Measurements from ENCODE around the gene PRPSAP1.

PRPSAP1 gene

DNA sequence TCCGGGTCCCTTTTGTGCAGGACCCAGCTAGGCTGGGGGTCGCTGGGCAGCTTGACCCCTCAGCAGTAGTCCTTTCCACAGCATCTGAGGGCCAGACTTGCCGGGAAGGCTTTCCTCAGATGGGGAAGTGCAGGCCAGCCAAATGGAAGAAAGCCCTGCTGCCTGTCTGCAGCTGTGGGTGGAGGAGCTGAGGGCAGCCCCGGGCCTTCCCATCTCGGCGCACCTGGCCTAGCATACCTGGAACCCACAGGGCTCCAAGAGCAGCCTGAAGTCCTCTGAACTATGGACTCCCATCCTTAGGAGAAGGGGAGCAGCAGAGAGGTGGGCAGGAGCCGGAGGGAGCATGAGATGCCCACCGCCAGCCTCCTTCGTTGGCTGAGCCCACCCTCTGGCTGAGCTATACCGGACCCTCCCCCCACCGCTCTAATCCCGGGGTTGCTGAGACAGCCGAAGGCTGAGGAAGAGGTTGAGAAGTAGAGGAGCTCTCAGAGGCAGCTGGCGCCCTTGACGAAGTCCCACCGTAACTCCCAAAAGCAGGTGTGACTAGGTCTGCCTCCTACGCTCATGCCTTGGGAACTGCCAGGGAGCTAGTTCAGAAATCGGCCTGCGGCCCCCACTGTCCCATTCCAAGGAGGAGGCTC, 75.3 kb downstream of the PRPSAP1 start:
- Histone ChIP-seq H3K4me1 (ENCODE audit: insufficient read depth, low read length) (no peaks in the 10 kb centered on the region), H3K27ac (ENCODE audit: low read length) (no peak overlapping the region), H3K9ac (ENCODE audit: low read depth, low read length) (no peak overlapping the region), H3K9me3 (ENCODE audit: insufficient read depth, low read depth, low read length) (no peaks in the 10 kb centered on the region), H3K27me3 (ENCODE audit: insufficient read depth, low read length) (no peaks in the 10 kb centered on the region), H3K4me3 (ENCODE audit: low read length) (no peak overlapping the region), H3K36me3 (ENCODE audit: insufficient read depth, low read depth, low read length) (no peaks in the 10 kb centered on the region)

DNA sequence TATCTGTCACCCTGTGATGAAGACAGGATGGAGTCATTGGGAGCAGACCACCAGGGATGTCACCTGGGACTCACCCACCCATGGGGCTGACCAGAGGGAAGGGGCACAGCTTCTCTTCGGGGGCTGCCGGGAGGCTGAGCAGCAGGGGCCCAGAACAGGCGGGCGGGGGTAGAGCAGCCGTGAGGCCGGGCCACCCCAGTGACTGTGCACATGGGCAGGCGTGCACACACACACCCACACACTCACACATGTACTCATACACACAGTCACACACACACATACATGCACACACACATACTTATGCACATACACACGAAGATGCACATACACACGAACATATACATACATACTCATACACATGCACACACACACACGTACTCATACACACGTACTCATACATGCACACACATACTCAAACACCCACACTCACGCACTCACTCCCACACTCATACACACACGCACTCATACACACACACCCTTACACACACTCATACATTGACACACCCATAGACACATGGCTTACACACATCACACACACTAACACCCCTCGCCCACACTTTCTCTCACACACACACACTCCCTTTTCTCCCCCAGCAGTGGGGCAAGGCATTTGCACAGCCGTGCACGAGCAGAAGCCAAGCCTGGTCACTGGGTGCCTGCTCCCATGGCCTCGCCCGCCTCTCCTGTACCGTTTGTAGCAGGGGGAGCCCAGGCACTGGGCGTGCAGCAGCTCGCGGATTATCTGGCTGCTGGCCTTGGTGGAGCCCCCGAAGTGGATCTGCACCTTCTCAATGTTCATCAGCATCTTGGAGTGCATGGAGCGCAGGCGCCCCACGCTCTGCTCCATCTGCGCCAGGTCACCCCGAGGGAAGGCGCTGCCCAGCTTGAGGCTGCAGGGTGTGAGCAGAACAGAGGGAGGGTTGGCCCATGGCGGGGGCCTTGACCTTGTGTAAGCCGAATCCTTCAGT, 76.1 kb downstream of the PRPSAP1 start:
- Histone ChIP-seq H3K36me3 (ENCODE audit: insufficient read depth, low read depth, low read length) (no peaks in the 10 kb centered on the region), H3K9ac (ENCODE audit: low read depth, low read length) (no peak overlapping the region), H3K9me3 (ENCODE audit: insufficient read depth, low read depth, low read length) (no peaks in the 10 kb centered on the region), H3K4me3 (ENCODE audit: low read length) (no peak overlapping the region), H3K27ac (ENCODE audit: low read length) (no peak overlapping the region), H3K4me1 (ENCODE audit: insufficient read depth, low read length) (no peaks in the 10 kb centered on the region), H3K27me3 (ENCODE audit: insufficient read depth, low read length) (no peaks in the 10 kb centered on the region)

DNA sequence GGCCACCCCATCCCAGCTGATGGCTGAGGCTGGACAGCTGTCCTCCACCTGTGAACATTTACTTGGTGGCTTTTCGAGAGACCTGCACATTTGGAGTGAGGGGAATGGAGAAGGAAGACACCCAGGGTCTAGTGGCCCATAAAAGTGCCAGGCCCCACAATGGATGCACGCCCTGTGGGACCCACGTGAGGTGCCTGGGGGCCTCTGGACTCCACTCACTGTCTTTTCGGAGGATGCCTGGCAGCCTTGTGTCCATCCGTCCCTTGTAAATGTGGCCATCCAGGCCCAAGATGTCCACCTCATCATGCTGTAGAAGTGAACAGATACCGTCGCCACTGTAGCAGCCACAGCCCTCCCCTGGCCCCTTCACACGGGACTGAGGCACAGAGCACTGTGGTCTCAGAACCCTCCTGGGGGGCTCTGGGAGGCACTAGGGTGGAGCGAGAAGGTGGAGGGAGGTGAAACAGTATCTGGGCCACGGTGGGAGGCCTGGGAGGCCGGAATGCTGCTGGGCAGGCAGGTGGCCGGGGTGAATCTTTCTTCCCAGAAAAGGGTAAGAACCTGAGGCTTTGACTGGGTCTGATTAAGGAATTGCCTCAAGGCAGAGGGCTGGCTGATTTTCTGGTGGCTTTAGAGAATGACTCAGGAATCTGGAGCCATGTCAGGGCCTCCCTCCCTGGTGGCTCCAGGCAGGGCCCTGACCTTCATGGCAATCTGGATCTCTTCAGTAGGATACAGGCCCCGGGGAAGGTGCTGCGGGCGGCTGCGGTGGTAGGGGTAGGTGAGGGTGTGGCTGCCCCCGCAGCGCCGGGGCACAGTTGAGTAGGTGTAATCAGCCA, 77.0 kb downstream of the PRPSAP1 start:
- Histone ChIP-seq H3K4me1 (ENCODE audit: insufficient read depth, low read length) (peaks cover 2% of the 10 kb centered on the region; the same call in 1 of the 2 replicates), H3K9ac (ENCODE audit: low read depth, low read length) (no peak overlapping the region), H3K36me3 (ENCODE audit: insufficient read depth, low read depth, low read length) (no peaks in the 10 kb centered on the region), H3K4me3 (ENCODE audit: low read length) (no peak overlapping the region), H3K27me3 (ENCODE audit: insufficient read depth, low read length) (no peaks in the 10 kb centered on the region), H3K27ac (ENCODE audit: low read length) (no peak overlapping the region), H3K9me3 (ENCODE audit: insufficient read depth, low read depth, low read length) (no peaks in the 10 kb centered on the region)

DNA sequence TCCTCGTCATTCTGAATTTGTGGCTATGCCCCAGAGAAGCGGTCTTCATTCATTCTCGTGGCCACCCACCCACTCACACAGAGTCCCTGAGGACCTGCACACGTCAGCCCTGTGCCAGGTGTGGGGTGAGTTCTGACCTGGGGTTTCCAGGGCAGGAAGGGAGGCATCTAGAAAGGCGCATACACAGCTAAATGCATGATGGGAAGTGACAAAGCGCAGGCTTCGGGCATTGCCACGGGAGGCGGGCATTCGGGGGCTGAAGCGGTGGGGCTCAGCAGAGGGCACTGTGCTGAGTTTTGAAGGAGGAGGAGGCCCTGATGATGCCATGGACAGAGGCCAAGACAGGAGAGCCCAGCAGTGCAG, 77.7 kb downstream of the PRPSAP1 start:
- Histone ChIP-seq H3K9ac (ENCODE audit: low read depth, low read length) (no peak overlapping the region), H3K9me3 (ENCODE audit: insufficient read depth, low read depth, low read length) (no peaks in the 10 kb centered on the region), H3K27me3 (ENCODE audit: insufficient read depth, low read length) (no peaks in the 10 kb centered on the region), H3K36me3 (ENCODE audit: insufficient read depth, low read depth, low read length) (no peaks in the 10 kb centered on the region), H3K27ac (ENCODE audit: low read length) (no peak overlapping the region), H3K4me1 (ENCODE audit: insufficient read depth, low read length) (peaks cover 8% of the 10 kb centered on the region; the same call in 1 of the 2 replicates), H3K4me3 (ENCODE audit: low read length) (no peak overlapping the region)

DNA sequence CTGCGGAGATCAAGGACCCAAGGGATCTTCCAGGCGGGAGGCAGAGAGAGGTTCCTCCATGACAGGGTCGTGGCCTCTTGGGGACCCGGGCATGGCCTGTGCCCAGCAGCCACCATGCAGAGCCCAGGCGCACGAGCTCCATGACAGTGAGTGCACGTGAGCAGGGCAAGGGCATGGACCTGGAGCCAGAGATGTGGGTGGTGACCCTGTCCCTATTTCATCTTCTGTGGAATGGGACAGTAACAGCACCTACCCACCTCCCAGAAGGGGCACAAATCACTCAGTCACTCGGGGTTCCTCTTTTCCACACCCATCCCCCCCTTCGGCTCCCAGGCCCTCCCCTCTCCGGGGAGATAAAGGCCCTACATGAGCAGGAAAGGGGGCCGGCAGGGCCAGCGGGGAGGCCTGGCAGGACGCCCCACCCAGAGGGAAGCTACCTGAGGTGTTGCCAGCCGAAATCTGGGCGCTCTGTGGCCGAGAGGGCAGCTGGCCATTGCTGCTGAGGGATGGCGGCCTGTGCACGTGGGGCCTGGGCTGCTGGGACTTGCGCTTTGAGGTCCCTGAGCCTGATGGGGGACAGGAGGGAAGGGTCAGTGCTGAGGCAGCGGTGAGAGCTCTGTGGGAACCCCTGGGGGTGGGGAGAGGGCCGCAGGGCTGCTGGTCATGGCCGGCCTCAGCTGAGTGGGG, 78.2 kb downstream of the PRPSAP1 start:
- H3K9ac ChIP-seq (ENCODE audit: low read depth, low read length), result no peak overlapping the region
- H3K36me3 ChIP-seq (ENCODE audit: insufficient read depth, low read depth, low read length), result no peaks in the 10 kb centered on the region
- no peaks in the 10 kb centered on the region for H3K9me3 ChIP-seq (ENCODE audit: insufficient read depth, low read depth, low read length)
- H3K27me3 ChIP-seq (ENCODE audit: insufficient read depth, low read length), result no peaks in the 10 kb centered on the region
- no peak overlapping the region for H3K27ac ChIP-seq (ENCODE audit: low read length)
- no peak overlapping the region for H3K4me3 ChIP-seq (ENCODE audit: low read length)
- peaks cover 8% of the 10 kb centered on the region; the same call in 1 of the 2 replicates for H3K4me1 ChIP-seq (ENCODE audit: insufficient read depth, low read length)

DNA sequence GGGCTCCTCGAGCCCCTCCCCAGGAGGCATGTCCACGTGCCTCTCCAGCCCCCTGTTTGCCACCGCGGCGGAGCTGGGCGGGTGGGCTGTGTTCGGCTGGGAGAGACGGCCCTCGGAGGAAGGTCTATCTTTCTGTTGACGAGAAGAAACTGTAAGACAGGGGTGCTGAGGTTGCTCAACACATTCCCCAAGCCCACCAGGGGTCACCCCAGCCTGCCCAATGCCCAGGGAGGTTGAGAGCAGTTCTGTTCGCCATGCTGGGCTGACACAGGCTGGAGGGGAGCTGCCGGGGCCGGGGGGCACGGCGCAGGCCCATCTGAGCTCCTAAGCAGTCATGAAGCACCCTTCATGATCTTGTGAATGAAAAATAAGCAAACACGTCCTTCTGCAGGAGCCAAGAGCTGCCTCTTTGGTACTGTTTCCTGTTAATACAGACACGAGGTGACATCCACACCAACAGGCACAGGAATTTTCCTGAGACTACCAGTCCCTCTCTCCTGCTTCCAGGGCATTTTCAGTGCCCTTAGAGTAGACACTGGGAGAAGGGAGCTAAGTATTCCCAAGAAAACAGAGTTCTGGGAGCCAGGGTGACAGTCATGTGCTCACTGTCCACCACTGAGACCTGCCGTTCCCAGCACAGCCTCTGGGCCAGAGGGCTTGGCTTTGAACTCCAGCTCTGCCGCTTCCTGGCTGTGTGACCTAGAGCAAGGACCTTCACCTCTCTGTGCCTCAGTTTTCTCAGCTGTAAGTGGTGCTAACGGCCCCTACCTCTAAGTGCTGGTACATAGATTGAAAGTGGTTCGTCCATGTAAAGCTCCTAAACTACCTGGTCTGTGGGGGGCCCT, 79.4 kb downstream of the PRPSAP1 start:
- Histone ChIP-seq H3K9me3 (ENCODE audit: insufficient read depth, low read depth, low read length) (no peaks in the 10 kb centered on the region), H3K9ac (ENCODE audit: low read depth, low read length) (no peak overlapping the region), H3K27me3 (ENCODE audit: insufficient read depth, low read length) (no peaks in the 10 kb centered on the region), H3K4me1 (ENCODE audit: insufficient read depth, low read length) (peaks cover 8% of the 10 kb centered on the region; the same call in 1 of the 2 replicates), H3K27ac (ENCODE audit: low read length) (no peak overlapping the region), H3K36me3 (ENCODE audit: insufficient read depth, low read depth, low read length) (no peaks in the 10 kb centered on the region; the same call in 1 of the 2 replicates), H3K4me3 (ENCODE audit: low read length) (no peak overlapping the region)

DNA sequence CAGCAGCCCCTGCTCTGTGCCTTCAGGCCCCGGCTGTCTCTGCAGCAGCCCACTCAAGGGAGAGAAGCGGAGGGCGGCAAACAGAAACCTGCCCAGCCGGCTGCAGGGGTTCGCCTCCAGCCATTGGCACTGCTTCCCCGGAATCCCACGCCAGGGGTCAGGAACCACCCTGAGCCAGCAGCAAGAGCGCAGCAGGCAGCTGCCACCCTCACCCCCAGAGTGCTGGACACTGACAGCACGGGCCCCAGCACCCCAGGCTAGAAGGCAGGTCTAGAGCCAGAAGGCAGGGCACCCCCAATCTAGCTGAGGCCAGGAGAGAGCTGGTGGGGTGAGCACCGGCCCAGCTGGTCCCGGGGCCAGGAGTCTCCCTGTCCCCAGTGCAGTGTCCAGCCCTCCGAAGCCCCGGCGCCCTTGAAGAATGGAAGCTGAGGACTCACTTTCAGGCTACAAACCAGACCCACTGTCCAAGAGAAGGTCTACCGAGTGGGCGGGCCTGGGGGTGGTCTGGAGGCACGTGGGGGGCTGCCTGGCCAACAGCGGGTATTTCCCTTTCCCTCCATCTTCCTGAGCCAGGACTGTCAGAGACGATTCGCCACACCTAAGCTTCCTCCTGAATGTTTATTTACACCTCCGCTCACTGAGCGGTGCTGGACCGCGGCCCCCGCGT, 80.1 kb downstream of the PRPSAP1 start:
- Histone ChIP-seq H3K36me3 (ENCODE audit: insufficient read depth, low read depth, low read length) (peaks cover 5% of the 10 kb centered on the region; the same call in 1 of the 2 replicates), H3K4me1 (ENCODE audit: insufficient read depth, low read length) (peaks cover 8% of the 10 kb centered on the region; the same call in 1 of the 2 replicates), H3K9ac (ENCODE audit: low read depth, low read length) (no peak overlapping the region), H3K27me3 (ENCODE audit: insufficient read depth, low read length) (no peaks in the 10 kb centered on the region), H3K27ac (ENCODE audit: low read length) (no peak overlapping the region), H3K4me3 (ENCODE audit: low read length) (no peak overlapping the region), H3K9me3 (ENCODE audit: insufficient read depth, low read depth, low read length) (no peaks in the 10 kb centered on the region)

DNA sequence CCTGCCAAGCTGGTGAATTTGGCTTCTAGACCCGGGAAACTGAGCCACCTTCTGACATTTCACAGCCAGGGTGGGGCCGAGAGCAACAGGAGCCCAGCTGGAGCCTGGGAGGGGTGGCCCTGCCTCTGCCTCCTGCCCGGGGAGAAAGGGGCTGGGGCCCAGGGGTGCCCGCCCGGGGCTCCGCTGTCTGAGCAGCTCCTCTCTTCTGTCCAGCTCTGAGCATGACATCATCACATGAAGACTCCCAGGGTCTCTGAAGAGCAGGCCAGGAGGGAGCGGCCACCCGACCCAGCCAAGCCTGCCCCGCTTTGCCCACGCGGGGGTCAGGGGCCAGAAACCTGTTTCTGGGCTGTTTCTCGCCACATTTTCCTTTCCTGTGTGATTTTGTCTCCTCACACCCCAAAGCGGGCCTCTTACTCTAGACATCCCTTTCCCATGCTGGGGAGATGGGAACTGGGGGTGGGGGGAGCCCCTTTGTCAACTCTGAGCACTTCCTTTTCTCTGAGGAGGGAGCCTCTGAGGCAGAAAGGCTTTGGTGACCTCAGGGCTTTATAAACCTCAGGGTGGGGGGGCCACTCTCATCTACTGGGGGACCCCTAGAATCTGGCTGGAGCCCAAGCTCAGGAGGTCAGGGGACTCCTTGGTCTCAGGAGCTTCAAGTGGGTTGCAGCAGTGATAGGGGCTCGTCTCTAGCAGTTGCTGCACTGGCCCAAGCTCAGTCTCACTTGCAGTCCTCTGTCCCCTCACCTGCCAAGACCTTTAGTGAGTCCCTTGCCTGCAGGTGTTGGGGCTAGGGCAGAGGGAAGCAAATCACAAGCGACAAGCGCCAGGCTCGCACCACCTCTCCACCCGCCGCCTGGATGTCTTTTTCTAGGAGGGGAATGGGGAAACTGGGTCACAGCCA, 80.9 kb downstream of the PRPSAP1 start:
- Histone ChIP-seq H3K27ac (ENCODE audit: low read length) (no peak overlapping the region), H3K9me3 (ENCODE audit: insufficient read depth, low read depth, low read length) (no peaks in the 10 kb centered on the region), H3K9ac (ENCODE audit: low read depth, low read length) (no peak overlapping the region), H3K36me3 (ENCODE audit: insufficient read depth, low read depth, low read length) (peaks cover 9% of the 10 kb centered on the region), H3K4me1 (ENCODE audit: insufficient read depth, low read length) (peaks cover 11% of the 10 kb centered on the region; the same call in 1 of the 2 replicates), H3K4me3 (ENCODE audit: low read length) (no peak overlapping the region), H3K27me3 (ENCODE audit: insufficient read depth, low read length) (no peaks in the 10 kb centered on the region)

DNA sequence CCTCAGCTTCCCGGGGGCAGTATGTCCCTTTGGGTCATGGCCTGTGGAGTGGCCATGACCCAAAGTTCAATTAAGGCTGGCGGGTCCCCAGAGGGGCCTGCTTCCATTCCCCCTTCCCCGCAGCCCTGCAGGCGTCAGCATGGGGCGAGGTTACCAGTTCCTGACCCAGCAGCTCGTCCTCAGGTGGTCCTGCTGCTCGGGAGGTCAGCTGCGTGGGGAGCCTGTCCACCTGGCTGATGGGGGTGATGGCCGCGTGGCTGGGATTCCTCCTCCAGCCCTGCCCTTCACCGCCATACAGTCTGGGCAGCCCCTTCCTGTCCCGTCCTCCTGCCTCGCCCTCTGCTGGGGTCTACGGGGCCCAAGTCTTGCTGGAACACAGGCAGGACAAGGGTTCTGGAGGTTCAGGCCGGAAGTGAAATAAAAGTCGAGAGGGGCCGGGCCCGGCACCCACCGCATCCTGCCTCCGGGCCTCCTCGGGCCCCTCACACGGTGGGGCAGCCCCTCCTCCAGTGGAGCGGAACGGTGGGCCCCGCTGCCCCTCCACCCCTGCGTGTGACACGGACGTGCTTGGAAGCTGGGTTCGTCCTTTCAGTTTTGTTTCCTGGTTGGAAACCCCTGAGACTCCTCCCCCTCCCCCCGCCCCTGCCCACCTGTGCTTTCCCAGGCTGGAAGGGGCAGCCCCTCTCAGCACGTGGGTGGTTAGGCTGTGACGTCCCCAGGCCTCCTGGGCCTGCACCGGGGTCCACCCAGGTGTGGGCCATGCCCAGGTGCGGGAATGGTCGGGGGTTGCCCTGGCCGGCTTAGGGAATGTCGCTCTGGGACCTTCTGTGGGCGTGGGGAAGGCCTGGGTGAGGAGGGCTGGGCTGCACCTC, 81.8 kb downstream of the PRPSAP1 start:
- peak overlapping the region; percentile 45; the same call in 1 of the 2 replicates for H3K9ac ChIP-seq (ENCODE audit: low read depth, low read length)
- H3K9me3 ChIP-seq (ENCODE audit: insufficient read depth, low read depth, low read length), result no peaks in the 10 kb centered on the region
- H3K27ac ChIP-seq (ENCODE audit: low read length), result no peak overlapping the region
- H3K27me3 ChIP-seq (ENCODE audit: insufficient read depth, low read length), result no peaks in the 10 kb centered on the region
- peaks cover 11% of the 10 kb centered on the region; the same call in 1 of the 2 replicates for H3K4me1 ChIP-seq (ENCODE audit: insufficient read depth, low read length)
- peaks cover 11% of the 10 kb centered on the region for H3K36me3 ChIP-seq (ENCODE audit: insufficient read depth, low read depth, low read length)
- peak overlapping the region; percentile 30; the same call in 1 of the 2 replicates for H3K4me3 ChIP-seq (ENCODE audit: low read length)
